ENCODE data around the gene DTX1. TPM values are rescaled to one million over a fixed set of nuclear protein-coding genes. Genes with fewer than 3 reads are reported as not detected.

Gene DTX1
- total and polyA plus RNA-seq, 2 of the 13 experiments (the other 11 are each of a cell fraction or from before 2014, with no cell fraction given), result not detected

DNA sequence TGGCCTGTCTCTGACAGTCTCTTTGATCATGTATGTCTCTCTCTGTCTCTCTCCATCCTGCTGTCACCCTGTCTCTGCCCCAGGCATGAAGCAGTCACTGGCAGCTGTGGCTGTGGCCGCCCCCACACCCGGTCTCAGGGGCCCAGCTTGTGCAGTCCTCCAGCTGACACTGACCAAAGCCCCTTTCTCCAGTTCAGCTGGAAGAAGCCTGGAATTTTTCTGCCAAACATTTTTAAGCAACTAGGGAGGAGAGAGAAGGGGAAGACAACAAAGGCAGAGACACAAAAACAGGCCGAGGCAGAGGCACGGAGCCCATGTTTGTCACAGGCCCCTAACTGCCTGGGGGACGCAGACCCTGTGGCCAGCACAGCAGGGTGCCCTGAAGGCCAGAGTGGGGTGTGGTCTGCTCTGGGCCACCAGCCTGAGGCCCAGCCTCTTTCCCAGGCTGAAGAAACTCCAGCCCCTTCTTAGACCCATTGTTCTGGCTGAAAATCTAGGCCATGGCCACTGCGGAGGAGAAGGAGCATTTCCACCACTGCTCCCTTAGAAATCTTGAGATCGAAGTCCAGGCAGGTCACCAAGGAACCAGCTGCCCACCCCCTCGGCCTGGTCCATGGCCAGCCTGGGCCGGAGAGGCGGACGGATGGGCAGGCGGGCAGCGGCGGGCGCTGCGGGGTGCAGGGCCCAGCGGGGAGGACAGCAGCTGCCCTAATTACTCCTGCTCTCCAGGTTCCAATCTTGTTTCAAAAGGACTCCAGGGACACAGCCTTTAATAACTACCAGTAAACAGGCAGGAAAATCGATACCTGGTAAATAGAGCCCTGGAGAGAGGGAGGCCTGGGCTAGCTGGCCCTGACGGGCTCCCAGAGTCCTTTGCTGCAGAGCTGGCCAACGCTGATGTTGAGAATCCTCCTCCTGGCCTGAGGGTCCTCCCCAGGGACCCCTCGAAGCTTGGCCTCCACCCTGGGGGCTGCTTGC is 14.9 kb downstream of the DTX1 start (continued):
- TF ChIP-seq TEAD3 (CRISPR knock-in tag; optimal IDR thresholded peaks at IDR 0.05; ENCODE audit: borderline replicate concordance) (peak; percentile 5), CREB1 (IDR thresholded peaks at IDR 0.05) (no peak), CREB1 (CRISPR knock-in tag; IDR thresholded peaks at IDR 0.05) (no peak), ZNF605 (CRISPR knock-in tag; IDR thresholded peaks at IDR 0.05) (peak; percentile 33; the same call in 1 of the 2 replicates), ZNF263 (CRISPR knock-in tag; IDR thresholded peaks at IDR 0.05) (peak; percentile 92), ZFP36L2 (CRISPR knock-in tag; IDR thresholded peaks at IDR 0.05) (no peak), CENPX (CRISPR knock-in tag; IDR thresholded peaks at IDR 0.05) (no peak), ZNF460 (CRISPR knock-in tag; IDR thresholded peaks at IDR 0.05; ENCODE audit: borderline replicate concordance) (no peak), FOXO1 (CRISPR knock-in tag; IDR thresholded peaks at IDR 0.05) (peak; percentile 84), TGIF2 (CRISPR knock-in tag; IDR thresholded peaks at IDR 0.05) (no peak), KDM4B (CRISPR knock-in tag; IDR thresholded peaks at IDR 0.05) (no peak), ZFX (CRISPR knock-in tag; IDR thresholded peaks at IDR 0.05; ENCODE audit: low read depth) (peak; percentile 76), SP1 (IDR thresholded peaks at IDR 0.05) (no peak), SP1 (CRISPR knock-in tag; IDR thresholded peaks at IDR 0.05) (no peak), ZNF883 (CRISPR knock-in tag; IDR thresholded peaks at IDR 0.05; ENCODE audit: not compliant biosample characterization) (peak; percentile 9), ZFP36 (IDR thresholded peaks at IDR 0.05; ENCODE audit: borderline replicate concordance, low read depth, low read length, partially characterized antibody) (no peak), IKZF1 (IDR thresholded peaks at IDR 0.05) (no peak), TSC22D2 (CRISPR knock-in tag; IDR thresholded peaks at IDR 0.05; ENCODE audit: borderline replicate concordance) (no peak), CBX2 (IDR thresholded peaks at IDR 0.05; ENCODE audit: low read depth, low read length) (no peak), CBX2 (CRISPR knock-in tag; IDR thresholded peaks at IDR 0.05; ENCODE audit: low read depth) (no peak), BHLHE40 (IDR thresholded peaks at IDR 0.05; ENCODE audit: low read length) (no peak), ZNF724P (CRISPR knock-in tag; IDR thresholded peaks at IDR 0.05; ENCODE audit: borderline replicate concordance) (no peak)
- TF ChIP-seq, protein P1, sequence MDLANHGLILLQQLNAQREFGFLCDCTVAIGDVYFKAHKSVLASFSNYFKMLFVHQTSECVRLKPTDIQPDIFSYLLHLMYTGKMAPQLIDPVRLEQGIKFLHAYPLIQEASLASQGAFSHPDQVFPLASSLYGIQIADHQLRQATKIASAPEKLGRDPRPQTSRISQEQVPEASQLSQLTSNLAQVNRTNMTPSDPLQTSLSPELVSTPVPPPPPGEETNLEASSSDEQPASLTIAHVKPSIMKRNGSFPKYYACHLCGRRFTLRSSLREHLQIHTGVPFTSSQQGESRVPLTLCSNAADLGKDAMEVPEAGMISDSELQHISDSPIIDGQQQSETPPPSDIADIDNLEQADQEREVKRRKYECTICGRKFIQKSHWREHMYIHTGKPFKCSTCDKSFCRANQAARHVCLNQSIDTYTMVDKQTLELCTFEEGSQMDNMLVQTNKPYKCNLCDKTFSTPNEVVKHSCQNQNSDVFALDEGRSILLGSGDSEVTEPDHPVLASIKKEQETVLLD (CRISPR knock-in tag; IDR thresholded peaks at IDR 0.05; ENCODE audit: low read depth), result no peak
- TF ChIP-seq, protein P2, sequence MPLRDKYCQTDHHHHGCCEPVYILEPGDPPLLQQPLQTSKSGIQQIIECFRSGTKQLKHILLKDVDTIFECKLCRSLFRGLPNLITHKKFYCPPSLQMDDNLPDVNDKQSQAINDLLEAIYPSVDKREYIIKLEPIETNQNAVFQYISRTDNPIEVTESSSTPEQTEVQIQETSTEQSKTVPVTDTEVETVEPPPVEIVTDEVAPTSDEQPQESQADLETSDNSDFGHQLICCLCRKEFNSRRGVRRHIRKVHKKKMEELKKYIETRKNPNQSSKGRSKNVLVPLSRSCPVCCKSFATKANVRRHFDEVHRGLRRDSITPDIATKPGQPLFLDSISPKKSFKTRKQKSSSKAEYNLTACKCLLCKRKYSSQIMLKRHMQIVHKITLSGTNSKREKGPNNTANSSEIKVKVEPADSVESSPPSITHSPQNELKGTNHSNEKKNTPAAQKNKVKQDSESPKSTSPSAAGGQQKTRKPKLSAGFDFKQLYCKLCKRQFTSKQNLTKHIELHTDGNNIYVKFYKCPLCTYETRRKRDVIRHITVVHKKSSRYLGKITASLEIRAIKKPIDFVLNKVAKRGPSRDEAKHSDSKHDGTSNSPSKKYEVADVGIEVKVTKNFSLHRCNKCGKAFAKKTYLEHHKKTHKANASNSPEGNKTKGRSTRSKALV (CRISPR knock-in tag; IDR thresholded peaks at IDR 0.05), result no peak
- TF ChIP-seq, protein P3, sequence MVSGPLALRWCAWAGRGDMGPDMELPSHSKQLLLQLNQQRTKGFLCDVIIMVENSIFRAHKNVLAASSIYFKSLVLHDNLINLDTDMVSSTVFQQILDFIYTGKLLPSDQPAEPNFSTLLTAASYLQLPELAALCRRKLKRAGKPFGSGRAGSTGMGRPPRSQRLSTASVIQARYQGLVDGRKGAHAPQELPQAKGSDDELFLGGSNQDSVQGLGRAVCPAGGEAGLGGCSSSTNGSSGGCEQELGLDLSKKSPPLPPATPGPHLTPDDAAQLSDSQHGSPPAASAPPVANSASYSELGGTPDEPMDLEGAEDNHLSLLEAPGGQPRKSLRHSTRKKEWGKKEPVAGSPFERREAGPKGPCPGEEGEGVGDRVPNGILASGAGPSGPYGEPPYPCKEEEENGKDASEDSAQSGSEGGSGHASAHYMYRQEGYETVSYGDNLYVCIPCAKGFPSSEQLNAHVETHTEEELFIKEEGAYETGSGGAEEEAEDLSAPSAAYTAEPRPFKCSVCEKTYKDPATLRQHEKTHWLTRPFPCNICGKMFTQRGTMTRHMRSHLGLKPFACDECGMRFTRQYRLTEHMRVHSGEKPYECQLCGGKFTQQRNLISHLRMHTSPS (CRISPR knock-in tag; IDR thresholded peaks at IDR 0.05; ENCODE audit: low read depth), result no peak
- TF ChIP-seq, protein P4, sequence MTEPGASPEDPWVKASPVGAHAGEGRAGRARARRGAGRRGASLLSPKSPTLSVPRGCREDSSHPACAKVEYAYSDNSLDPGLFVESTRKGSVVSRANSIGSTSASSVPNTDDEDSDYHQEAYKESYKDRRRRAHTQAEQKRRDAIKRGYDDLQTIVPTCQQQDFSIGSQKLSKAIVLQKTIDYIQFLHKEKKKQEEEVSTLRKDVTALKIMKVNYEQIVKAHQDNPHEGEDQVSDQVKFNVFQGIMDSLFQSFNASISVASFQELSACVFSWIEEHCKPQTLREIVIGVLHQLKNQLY (CRISPR knock-in tag; IDR thresholded peaks at IDR 0.05), result no peak

All from HepG2 (cell line).